Ovary (tissue), 9 donors: Measurements from ENCODE around the gene TMEM164. TPM values are rescaled to one million over a fixed set of nuclear protein-coding genes. Genes with fewer than 3 reads are reported as not detected.
"Not testable (repeated sequence)": the region's sequence is repeated elsewhere in the genome, so short reads cannot be mapped to it uniquely, and the experiment has no call there.

Experiments
- DNase-seq, 5 donors: peaks; one replicate each; pipeline ENCODE4 v3.0.0-alpha.2; 2019 to 2020
- H3K27ac ChIP-seq, 2 donors: fragments of 200-600 bp; one replicate each; pipeline versions ENCODE4 v1.5.1 to v1.8.0; 2019 to 2022
- H3K27me3 ChIP-seq: fragments of 200-600 bp; one replicate; pipeline ENCODE4 v1.8.0; 2022
- H3K36me3 ChIP-seq: fragments of 200-600 bp; sonication (generic); one replicate; pipeline ENCODE4 v1.5.1; 2019
- H3K4me1 ChIP-seq: one replicate; pipeline ENCODE4 v1.8.1; 2013; ENCODE audit warnings: mild to moderate bottlenecking, moderate library complexity; ENCODE audit not compliant: insufficient read depth
- H3K4me3 ChIP-seq: fragments of 200-600 bp; sonication (generic); one replicate; pipeline ENCODE4 v1.5.1; 2017
- H3K9me3 ChIP-seq, 2 donors: fragments of 200-600 bp in 1 of 2; sonication (generic) in 1 of 2; one replicate each; pipeline versions ENCODE4 v1.5.1 to v1.8.1; 2013 to 2019; ENCODE audit warnings: mild to moderate bottlenecking in 1 of 2, moderate library complexity in 1 of 2
- EP300 ChIP-seq: sonication (generic); formaldehyde crosslinking; IDR thresholded peaks from one replicate; pipeline ENCODE4 v1.6.1; 2017; ENCODE audit warnings: antibody characterized with exemption
- POLR2A ChIP-seq: fragments of 450-650 bp; IDR thresholded peaks from one replicate; pipeline ENCODE4 v1.6.1; 2017; ENCODE audit warnings: antibody characterized with exemption, mild to moderate bottlenecking, moderate library complexity
- WGBS, 3 donors: extraction: QIAGEN DNeasy Blood & Tissue Kit in 1 of 3; methylation state at CpG; one replicate each; pipeline versions ENCODE4 v1.1.5 to v1.1.7; 2013 to 2017; 5-methylcytosine and 5-hydroxymethylcytosine counted together
- intact Hi-C, 4 donors: fragments of 100-400 bp; cut with DNase I; formaldehyde crosslinking; loops; one replicate each; pipeline versions ENCODE4 v1.11.0 to v1.15.1; 2022 to 2023
- polyA plus RNA-seq, 2 donors: library from polyadenylated mRNA; stranded (reverse); fragments of 200-250 nt in 1 of 2; fragments of 350-450 nt in 1 of 2; fragmentation: Illumina TruSeq in 1 of 2; extraction: RNeasy Lipid Tissue Mini Kit (QIAGEN cat#74804) in 1 of 2; gene quantifications; one replicate each; pipeline ENCODE4 v1.2.3, GENCODE V29; 2013 to 2014
- total RNA-seq, 7 donors: library from RNA; depleted of rRNA in 2 of 7; stranded (reverse); fragments of >200 nt in 2 of 7; fragmentation: NEBNext Ultra II Directional in 3 of 7; extraction: Animal tissue kit (Norgen Biotek cat#: 25700) in 3 of 7; gene quantifications; one replicate each; pipeline versions ENCODE4 v1.1.0 to v1.2.4, GENCODE V29; 2016 to 2023
- TF ChIP-seq, protein P1 (sequence below), 3 donors: fragments of 450-650 bp in 2 of 3; fragments of 200-600 bp in 1 of 3; IDR thresholded peaks; one replicate each; pipeline versions ENCODE4 v1.5.1 to v1.8.0; 2016 to 2022; ENCODE audit warnings: antibody characterized with exemption in 3 of 3, mild to moderate bottlenecking in 1 of 3
- donor health status: DM: no; HTN: no; CAD: no; lungs with moderate emphysema.
- donor health status: DM: no; HTN: no; CAD: no.
- donor health status: Bipolar disorder and iron deficiency.
- donor health status: DM: yes; HTN: yes; CAD: no.
- donor health status: DM: no; HTN: no; CAD: no.
- donor health status: DM: yes; HTN: yes; CAD: no.

TMEM164 gene
- total and polyA plus RNA-seq, 9 donors = 17.5 to 59.4 (median 32.4) TPM

DNA sequence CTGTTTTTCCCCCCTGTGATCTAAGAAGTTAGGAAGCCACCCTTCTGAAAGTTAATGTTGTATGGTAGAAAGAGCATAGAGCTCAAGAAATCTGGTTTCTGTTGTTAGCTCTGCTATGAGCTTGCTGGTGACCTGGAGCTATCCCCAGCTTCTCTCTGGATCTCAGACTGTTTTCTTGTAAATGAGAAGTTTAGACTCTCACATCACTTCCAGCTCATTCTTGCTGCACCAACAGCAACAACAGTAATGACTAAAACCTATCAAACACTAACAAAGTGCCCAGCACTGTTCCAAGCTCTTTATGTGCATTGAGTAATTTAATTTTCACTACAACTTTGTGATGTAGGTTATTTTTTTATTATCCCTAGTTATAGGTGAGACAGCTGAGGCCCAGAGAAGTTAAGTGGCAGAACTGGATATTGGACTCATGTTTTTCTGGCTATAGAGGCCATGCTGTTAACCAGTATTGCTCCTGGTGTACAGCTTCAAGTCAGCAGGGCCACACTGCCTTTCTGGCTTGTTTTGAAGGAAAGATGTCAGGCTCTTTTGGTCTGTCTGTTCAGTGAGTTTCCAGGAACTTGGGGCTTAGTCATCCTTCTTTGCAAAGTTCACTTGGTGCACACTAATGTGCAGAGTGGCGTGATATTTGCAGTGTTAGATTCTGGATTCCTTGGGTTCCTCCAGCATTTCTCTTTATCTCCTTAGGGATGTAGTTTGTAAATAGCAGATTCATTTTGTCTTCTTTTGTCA, 27.8 kb upstream of the TMEM164 start:
- H3K27me3 ChIP-seq = no peaks in the 10 kb centered on the region
- H3K36me3 ChIP-seq = no peaks in the 10 kb centered on the region
- H3K4me3 ChIP-seq = no peak overlapping the region
- intact Hi-C loops = no loop called here
- no peaks in the 10 kb centered on the region for H3K4me1 ChIP-seq
- no peak for DNase-seq
- WGBS, 3 donors = 67 to 77% (median 74%) methylated on average over 1 of the region's 1 CpG
- H3K9me3 ChIP-seq = no peaks in the 10 kb centered on the region
- H3K27ac ChIP-seq = no peak overlapping the region
- no peak for TF ChIP-seq EP300
- TF ChIP-seq, protein P1, sequence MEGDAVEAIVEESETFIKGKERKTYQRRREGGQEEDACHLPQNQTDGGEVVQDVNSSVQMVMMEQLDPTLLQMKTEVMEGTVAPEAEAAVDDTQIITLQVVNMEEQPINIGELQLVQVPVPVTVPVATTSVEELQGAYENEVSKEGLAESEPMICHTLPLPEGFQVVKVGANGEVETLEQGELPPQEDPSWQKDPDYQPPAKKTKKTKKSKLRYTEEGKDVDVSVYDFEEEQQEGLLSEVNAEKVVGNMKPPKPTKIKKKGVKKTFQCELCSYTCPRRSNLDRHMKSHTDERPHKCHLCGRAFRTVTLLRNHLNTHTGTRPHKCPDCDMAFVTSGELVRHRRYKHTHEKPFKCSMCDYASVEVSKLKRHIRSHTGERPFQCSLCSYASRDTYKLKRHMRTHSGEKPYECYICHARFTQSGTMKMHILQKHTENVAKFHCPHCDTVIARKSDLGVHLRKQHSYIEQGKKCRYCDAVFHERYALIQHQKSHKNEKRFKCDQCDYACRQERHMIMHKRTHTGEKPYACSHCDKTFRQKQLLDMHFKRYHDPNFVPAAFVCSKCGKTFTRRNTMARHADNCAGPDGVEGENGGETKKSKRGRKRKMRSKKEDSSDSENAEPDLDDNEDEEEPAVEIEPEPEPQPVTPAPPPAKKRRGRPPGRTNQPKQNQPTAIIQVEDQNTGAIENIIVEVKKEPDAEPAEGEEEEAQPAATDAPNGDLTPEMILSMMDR (IDR thresholded peaks at IDR 0.05) = no peak
- TF ChIP-seq POLR2A = no peak

DNA sequence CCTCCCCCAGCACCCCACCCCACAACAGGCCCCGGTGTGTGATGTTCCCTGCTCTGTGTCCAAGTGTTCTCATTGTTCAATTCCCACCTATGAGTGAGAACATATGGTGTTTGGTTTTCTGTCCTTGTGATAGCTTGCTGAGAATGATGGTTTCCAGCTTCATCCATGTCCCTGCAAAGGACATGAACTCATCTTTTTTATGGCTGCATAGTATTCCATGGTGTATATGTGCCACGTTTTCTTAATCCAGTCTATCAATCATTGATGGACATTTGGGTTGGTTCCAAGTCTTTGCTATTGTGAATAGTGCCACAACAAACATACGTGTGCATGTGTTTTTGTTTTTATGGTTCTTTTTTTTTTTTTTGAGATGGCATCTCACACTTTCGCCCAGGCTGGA, 17.7 kb upstream of the TMEM164 start:
- WGBS, 3 donors = 76 to 83% (median 77%) methylated on average over 4 of the region's 4 CpGs
- H3K36me3 ChIP-seq, H3K4me3 ChIP-seq, intact Hi-C loops, H3K9me3 ChIP-seq, DNase-seq, H3K4me1 ChIP-seq, H3K27ac ChIP-seq, H3K27me3 ChIP-seq: not testable (repeated sequence)

GRCh38 chrX:109987884-109988283, 15.0 kb upstream of the TMEM164 start:
- TF ChIP-seq, protein P1 (IDR thresholded peaks at IDR 0.05) = no peak
- TF ChIP-seq POLR2A (no peak), EP300 (no peak)
- Histone ChIP-seq H3K27ac (no peak overlapping the region), H3K4me3 (no peak overlapping the region), H3K9me3 (no peaks in the 10 kb centered on the region), H3K36me3 (no peaks in the 10 kb centered on the region), H3K27me3 (no peaks in the 10 kb centered on the region), H3K4me1 (no peaks in the 10 kb centered on the region)
- WGBS, 3 donors = 37 to 48% (median 44%) methylated on average over 2 of the region's 2 CpGs
- DNase-seq = peak in 1 of 5 donors; percentile 20
- intact Hi-C loops = no loop called here

GRCh38 chrX:109990582-109991276, 12.2 kb upstream of the TMEM164 start:
- Histone ChIP-seq H3K27ac (no peak overlapping the region), H3K4me3 (no peak overlapping the region), H3K36me3 (no peaks in the 10 kb centered on the region), H3K27me3 (no peaks in the 10 kb centered on the region), H3K9me3 (no peaks in the 10 kb centered on the region), H3K4me1 (no peaks in the 10 kb centered on the region)
- no peak for TF ChIP-seq EP300
- TF ChIP-seq, protein P1 (IDR thresholded peaks at IDR 0.05) = no peak
- no peak for TF ChIP-seq POLR2A
- intact Hi-C loops = no loop called here
- WGBS, 3 donors = 75 to 79% (median 78%) methylated on average over 3 of the region's 3 CpGs
- no peak for DNase-seq

DNA sequence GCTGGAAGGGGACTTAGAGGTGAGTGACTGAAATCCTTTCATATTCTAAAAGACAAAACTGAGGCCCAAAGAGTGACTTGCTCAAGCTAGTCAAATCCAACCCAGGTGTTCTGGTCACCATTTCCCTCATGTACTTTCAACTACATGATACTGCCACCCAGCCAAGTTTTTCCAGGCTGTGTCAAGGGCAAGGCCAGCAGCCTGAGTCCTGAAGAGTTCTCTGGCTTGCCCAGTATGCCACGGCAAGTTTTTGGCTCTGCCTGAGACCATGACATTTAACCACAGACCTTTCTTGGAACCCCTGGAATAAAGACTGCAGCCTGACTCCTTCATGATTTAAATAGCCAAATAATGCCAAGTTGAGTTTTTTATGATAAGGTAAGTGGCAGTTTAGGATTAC, 10.7 kb upstream of the TMEM164 start:
- no peak for DNase-seq
- H3K9me3 ChIP-seq = no peaks in the 10 kb centered on the region
- no peaks in the 10 kb centered on the region for H3K36me3 ChIP-seq
- intact Hi-C loops = no loop called here
- H3K27me3 ChIP-seq = no peaks in the 10 kb centered on the region
- peak overlapping the region in 1 of 2 donors; percentile 40 for H3K27ac ChIP-seq
- no peaks in the 10 kb centered on the region for H3K4me1 ChIP-seq
- TF ChIP-seq EP300 = no peak
- TF ChIP-seq POLR2A = no peak
- TF ChIP-seq, protein P1 (IDR thresholded peaks at IDR 0.05) = no peak
- no peak overlapping the region for H3K4me3 ChIP-seq
- WGBS, 3 donors = 44 to 56% (median 49%) methylated on average over 1 of the region's 1 CpG
